ENCODE data around the gene ATF7IP.

Gene ATF7IP

DNA sequence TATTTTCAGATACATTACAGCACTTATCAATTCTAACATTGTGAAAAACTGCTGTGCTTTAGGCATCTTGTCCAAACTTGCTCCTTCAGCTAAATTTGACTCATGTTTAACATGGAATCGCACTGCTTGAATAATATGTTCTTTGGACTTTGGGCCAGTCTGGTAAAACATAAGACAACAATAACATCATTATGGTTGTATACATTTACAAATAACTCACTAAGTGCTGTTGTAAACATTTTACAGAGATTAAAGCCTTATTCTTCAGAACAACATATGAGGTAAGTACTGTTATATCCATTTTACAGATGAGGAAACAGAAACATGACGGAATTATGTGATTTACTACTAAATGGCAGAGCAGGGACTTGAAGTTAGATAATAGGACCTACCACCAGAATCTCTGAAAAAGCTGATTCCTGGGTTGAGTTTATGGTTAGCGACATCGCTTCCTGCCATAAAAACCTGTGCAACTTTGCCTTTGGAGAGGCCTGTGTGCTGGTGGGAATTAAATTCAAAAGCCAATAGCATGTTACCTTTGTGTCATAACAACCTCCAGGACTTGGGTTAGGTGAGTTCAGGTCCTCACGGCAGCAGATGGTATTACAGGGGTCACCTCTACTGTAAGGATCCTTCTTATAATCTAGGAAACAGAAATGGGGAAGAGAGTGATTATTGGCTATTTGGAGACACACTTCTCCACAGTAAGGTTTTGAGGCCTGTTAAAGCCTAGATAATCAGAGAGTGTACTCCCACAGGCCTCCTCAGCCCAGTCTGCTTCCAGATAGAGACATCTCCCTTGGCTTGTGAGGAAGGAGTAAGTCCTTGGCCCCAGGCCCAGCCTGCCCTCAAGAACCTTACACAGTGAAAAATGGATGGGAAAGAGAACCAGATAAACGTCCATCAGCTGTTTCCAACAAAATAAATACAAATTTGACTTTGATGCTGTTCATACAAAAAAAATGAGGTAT is 140.4 kb downstream of the ATF7IP start:
- DNase-seq: no peak

DNA sequence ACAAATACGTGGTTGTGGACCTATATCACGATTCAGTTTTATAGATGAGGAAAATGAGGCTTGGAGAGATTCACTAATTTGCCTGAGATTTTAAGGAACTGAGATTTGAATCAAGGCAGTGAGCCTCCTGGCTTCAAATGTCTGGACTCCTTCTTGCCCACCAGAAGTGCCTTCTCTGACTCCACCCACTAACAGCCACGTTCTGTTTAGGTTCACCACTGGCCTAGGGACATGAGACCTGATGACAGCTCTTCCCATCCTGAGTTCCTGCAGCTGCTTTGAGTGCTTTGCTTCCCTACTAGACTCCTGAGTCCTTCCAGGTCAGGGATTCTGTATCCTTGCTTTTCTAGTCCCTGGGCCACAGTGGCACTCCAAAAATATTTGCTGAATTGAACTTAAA is 145.1 kb downstream of the ATF7IP start:
- no peak for DNase-seq

- peak; percentile 68 for DNase-seq
Measured at GRCh38 chr12:14514154-14514842, 148.8 kb downstream of the ATF7IP start.

DNA sequence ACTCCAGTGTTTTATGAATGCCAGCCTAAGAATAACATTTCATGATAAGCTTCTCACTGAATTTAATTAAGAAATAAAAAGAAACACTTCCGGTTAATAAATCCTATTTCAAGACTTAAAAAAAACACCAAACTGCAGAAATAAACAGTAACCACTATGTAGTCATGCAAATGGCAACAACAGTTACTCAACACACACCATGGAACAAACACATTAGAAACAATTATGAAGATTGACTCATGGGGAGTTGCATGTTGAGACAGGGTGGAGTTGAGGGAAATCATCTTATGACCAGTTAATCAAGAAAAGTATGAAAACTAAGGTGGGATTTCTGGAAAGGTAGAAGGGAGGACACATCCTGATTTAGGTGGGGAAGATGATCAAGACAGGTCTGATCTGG is 149.5 kb downstream of the ATF7IP start:
- no peak for DNase-seq

- DNase-seq: no peak
Measured at GRCh38 chr12:14521822-14522221, 156.3 kb downstream of the ATF7IP start.

DNA sequence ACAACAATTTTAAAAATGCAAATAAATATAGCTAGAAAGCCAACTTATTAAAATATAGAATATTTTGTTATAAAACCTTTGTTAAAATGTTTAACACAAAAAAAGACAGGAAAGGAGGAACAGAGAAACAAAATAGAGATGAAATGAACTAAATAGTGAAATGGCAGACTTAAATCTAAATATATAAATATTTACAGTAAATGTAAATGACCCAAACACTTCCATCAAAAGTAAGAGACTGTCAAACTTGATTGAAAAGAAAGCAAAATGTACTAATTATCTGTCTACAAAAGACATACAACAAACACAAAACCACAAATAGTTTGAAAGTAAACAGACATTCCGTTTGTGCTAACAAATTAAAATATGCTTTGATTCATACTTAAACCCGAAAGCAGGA is 160.5 kb downstream of the ATF7IP start:
- DNase-seq: no peak

DNA sequence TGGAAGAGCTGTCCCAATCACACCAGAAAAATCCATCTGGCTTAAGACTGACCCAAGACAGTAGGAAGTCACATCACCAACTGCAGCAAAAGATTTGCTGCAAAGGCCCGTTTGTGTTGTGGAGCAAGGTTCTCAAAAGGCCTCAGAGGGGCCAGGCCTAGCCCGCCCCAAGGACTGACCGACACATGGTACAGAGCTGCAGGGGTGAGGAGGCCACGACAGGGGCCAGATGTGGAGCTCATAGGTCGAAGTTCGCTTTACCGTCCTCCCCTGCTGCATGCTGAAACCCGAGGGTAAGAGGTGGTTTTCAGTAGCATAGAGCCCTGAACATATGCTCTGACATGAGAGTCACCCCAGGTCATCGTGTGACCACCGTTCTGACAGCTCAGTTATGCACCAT is 166.7 kb downstream of the ATF7IP start:
- no peak for DNase-seq

DNA sequence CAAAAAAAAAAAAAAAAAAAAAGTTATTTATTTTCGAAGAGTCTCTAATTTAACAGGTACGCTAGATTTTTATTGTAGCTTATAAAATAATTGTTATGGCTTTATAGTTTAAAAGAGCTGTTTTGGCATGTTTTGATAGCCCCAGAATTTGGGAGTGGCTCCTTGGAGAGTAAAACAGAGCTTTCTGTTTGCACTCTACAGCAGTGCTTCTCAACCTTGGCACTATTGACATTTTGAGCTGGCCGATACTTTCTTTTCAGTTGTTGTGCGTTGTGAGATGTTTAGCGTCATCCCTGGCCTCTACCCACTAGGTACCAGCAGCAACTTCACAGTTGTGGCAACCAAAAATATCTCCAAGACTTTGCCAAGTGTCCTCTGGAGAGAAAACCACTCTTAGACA is 171.6 kb downstream of the ATF7IP start:
- DNase-seq: no peak

GRCh38 chr12:14540801-14541462 is 175.4 kb downstream of the ATF7IP start:
- no peak for DNase-seq

DNA sequence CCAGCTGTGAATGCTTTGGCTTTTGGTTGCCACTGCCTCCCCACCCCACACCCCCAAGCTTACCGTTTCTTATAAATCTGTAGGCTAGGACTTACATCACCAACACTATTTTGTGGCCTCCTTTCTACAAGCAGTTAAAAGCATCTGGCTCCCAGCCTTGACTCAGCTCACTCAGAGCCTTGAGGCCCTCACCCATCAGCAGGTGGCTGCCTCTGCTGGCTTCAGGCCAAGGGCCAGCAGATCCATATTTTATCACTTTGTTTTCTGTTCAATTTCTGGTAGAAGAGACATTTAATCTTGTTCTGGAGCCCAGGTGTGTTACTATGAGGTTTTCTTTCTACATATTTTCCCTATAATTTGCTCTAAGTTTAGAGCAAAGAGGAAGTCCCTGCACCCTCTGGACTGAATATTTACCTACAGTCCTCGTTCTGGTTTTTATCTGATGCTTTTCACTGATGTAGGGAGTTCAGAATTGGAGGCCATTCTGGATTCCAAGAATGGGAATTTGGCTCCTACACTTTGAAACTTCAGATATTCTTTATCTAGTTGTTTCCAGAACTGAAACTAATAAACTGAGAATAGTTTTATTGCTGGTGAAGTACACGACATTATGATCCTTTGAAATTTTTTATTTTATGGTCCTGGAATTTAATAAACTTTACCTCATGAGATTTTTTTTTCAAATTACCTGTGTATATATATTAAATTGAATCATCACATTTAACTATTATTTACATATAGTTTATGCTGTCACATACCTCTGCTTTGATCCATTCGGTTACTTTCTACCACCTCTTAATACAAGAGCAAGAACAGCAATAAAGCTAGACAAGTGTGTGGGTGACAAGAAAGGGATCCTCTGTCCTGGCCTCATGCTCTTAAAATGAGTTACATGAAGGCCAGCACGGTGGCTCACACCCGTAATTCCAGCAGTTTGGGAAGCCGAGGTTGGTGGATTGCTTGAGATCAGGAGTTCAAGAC is 180.0 kb downstream of the ATF7IP start:
- peak; percentile 9 for DNase-seq

GRCh38 chr12:14547571-14547970 is 182.1 kb downstream of the ATF7IP start:
- no peak for DNase-seq

- DNase-seq: no peak
Measured at GRCh38 chr12:14548609-14549008, 183.1 kb downstream of the ATF7IP start.
